Measurements from ENCODE around the gene ZNF33A. TPM values are rescaled to one million over a fixed set of nuclear protein-coding genes. Genes with fewer than 3 reads are reported as not detected.
A peak's percentile ranks its signal among the peaks of the same experiment; 100 is the strongest.

The ZNF33A gene
- total and polyA plus RNA-seq, 10 of the 15 experiments (the other 5 are each of a cell fraction or from before 2014, with no cell fraction given) = 9.8 to 29.9 (median 18.3) TPM

GRCh38 chr10:38094158-38094926 is 83.9 kb downstream of the ZNF33A start, which contains the start of gene ZNF37A (continued):
- TF ChIP-seq SPI1 (IDR thresholded peaks at IDR 0.05; ENCODE audit: borderline replicate concordance, insufficient read depth, low read depth, low read length) (no peak), FOXM1 (IDR thresholded peaks at IDR 0.05; ENCODE audit: low read depth, low read length) (no peak), GABPA (IDR thresholded peaks at IDR 0.05; ENCODE audit: low read depth) (no peak; the same call in 1 of the 2 replicates), BCLAF1 (IDR thresholded peaks at IDR 0.05) (no peak), NKRF (conservative IDR thresholded peaks at IDR 0.05) (0 out of 2 replicates have a peak, but pooled peaks have one; percentile 22), POLR2A (IDR thresholded peaks at IDR 0.05; ENCODE audit: low read depth, low read length) (peak; percentile 69), NRF1 (conservative IDR thresholded peaks at IDR 0.05; ENCODE audit: low read depth, low read length) (no peak), RUNX3 (IDR thresholded peaks at IDR 0.05; ENCODE audit: low read length) (peak; percentile 64), USF1 (IDR thresholded peaks at IDR 0.05; ENCODE audit: borderline replicate concordance, extremely low read length, insufficient read depth, low read depth, low read length) (no peak), POLR2AphosphoS5 (IDR thresholded peaks at IDR 0.05; ENCODE audit: low read length) (peak; percentile 58), WRNIP1 (IDR thresholded peaks at IDR 0.05; ENCODE audit: borderline replicate concordance, low read depth, low read length) (no peak), ZNF622 (IDR thresholded peaks at IDR 0.05) (no peak), ZSCAN29 (IDR thresholded peaks at IDR 0.05) (no peak), ZBTB11 (CRISPR knock-in tag; IDR thresholded peaks at IDR 0.05) (no peak), NFXL1 (IDR thresholded peaks at IDR 0.05; ENCODE audit: borderline replicate concordance) (no peak), EED (IDR thresholded peaks at IDR 0.05; ENCODE audit: low read depth) (no peak), SMAD1 (IDR thresholded peaks at IDR 0.05; ENCODE audit: low read depth, partially characterized antibody) (no peak), ESRRA (IDR thresholded peaks at IDR 0.05; ENCODE audit: low read length) (no peak), ZNF384 (IDR thresholded peaks at IDR 0.05; ENCODE audit: borderline replicate concordance, low read depth, low read length) (no peak), NR2C1 (IDR thresholded peaks at IDR 0.05) (peak; percentile 87)
